GM18861 (cell line): ENCODE data around the gene FAM221B.

Source experiments
- ATAC-seq: cut with Tn5 transposase; IDR thresholded peaks from one replicate; pipeline ENCODE4 v1.9.1; 2021; ENCODE audit not compliant: unreplicated experiment

Gene FAM221B

GRCh38 chr9:35822926-35823325, 5.6 kb downstream of the FAM221B start:
- no peak for ATAC-seq

- ATAC-seq: no peak
Observed at GRCh38 chr9:35820076-35820475, 8.5 kb downstream of the FAM221B start.

DNA sequence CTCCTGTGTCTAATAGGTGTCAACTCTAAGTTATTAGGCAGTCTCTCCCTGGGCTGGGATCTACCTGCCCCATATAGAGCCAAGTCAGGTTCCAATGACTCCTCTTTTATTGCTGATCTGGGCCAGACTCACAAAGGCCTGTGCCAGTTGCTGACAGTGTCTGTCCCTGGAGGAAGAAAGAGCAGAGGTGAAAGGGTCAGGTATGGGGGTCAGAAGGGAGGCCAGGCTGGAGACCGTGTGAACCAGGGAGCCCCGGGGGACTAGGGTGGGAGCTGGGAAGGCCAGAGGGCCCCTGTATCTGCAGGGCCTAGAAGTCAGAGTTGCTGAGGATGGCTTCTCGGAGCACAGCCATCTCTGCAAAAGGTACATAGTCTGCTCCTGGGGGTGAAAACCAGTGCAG, 10.2 kb downstream of the FAM221B start:
- no peak for ATAC-seq

DNA sequence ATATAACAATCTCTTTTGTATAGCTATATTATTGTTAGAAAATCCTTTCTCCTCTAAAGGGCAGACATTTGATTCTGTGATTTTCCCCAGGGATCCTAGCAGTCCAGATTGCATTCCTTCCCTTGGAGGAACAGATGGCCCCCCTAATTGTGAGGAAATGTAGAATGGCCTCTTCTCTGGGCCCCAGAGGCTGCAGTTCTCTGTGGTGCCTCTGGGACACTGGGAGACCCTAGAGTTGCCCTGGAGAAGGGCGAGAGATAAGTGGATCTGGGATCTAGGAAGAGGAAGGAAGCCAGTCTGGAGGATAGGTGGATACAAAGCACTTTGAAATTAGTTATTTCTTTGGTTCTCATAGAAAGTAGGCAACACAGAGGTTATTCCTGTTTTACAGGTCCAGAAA, 11.8 kb downstream of the FAM221B start:
- no peak for ATAC-seq

DNA sequence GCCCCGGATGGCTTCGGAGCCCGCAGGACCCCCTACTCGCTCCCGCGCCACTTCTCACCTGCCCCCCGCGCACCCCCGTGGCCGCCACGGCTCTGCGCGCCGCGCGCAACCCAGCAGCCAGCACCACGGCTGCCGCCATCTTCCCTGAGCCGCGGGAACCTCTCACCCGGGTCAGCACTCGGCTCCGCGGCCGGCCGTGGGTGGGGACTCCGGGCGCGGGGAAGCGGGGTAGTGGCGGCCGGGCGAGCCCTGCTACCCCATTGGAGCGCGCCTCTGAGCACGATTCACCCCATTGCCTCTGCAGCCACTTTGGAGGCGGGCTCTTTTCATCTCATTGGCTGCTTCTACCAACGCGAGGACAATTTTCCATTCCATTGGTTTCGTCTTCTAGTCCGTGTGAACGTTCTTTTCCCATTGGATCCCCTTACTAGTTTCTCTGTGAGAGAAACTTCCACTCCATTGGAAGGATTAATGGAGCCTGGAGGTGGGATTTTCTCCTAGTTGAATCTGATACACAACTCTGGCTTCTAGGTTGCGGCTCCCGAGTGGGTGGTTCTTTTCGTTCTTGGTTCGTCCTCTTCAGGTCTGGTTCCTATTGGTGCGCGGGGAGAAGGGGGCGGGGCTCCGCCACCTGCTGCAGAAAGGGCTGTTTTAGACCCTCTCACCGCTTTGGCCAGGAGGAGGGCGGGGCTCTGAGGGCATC, 13.5 kb downstream of the FAM221B start, which contains the start of gene HINT2:
Gene HINT2, minus strand, starts transcription at position 202 of the 703 bp plus-strand sequence. Its CDS starts 63 bp downstream, at position 139.
- peak; percentile 61 for ATAC-seq

- peak; percentile 26 for ATAC-seq
Observed at GRCh38 chr9:35814106-35814840, 14.3 kb downstream of the FAM221B start.

- no peak for ATAC-seq
Observed at GRCh38 chr9:35813434-35814105, 15.0 kb downstream of the FAM221B start.

- peak; percentile 31 for ATAC-seq
Observed at GRCh38 chr9:35812025-35812602, 16.4 kb downstream of the FAM221B start, which contains the start of gene SPAG8. TSS of gene SPAG8 (minus strand) at chr9:35812262. CDS start at chr9:35812147, 115 bp downstream.

- ATAC-seq: no peak
Observed at GRCh38 chr9:35811381-35812024, 17.0 kb downstream of the FAM221B start.

DNA sequence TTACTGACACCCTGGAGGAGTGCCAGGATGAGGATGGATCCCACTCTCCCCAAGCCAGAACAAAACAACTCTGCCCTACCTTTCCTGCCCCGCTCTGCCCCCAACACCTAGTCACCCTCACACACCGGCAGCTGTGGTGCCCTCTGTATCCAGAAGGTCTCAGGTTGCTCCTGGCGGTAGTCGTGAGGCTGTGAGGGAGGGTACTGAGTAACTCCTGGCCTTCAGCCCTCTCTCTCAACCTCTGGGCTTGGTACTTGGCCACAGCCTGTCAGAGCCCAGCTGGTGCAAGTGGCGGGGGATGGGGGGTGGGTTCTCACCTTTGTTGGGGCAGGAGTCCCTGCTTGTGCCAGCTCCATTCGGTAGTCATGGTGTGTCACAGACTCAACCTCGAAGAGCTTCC, 18.4 kb downstream of the FAM221B start:
- no peak for ATAC-seq

GRCh38 chr9:35808433-35808832, 20.1 kb downstream of the FAM221B start:
- ATAC-seq: no peak

DNA sequence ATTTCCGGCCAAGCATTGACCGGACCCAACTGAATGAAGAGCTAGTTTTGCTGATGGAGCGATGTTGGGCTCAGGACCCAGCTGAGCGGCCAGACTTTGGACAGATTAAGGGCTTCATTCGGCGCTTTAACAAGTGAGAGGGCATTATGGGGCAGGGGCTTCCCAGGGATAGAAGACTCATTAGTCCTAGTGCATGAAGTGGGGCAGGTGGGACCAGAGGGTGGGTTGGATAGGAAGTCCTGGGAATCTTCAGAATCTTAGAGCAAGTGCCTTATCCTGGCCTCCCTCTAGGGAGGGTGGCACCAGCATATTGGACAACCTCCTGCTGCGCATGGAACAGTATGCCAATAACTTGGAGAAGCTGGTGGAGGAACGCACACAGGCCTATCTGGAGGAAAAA, 22.4 kb downstream of the FAM221B start:
- no peak for ATAC-seq

GRCh38 chr9:35801328-35802128, 27.0 kb downstream of the FAM221B start:
- no peak for ATAC-seq

- ATAC-seq: no peak
Observed at GRCh38 chr9:35800530-35800929, 28.0 kb downstream of the FAM221B start.

- ATAC-seq: no peak
Observed at GRCh38 chr9:35798658-35799374, 29.7 kb downstream of the FAM221B start.

DNA sequence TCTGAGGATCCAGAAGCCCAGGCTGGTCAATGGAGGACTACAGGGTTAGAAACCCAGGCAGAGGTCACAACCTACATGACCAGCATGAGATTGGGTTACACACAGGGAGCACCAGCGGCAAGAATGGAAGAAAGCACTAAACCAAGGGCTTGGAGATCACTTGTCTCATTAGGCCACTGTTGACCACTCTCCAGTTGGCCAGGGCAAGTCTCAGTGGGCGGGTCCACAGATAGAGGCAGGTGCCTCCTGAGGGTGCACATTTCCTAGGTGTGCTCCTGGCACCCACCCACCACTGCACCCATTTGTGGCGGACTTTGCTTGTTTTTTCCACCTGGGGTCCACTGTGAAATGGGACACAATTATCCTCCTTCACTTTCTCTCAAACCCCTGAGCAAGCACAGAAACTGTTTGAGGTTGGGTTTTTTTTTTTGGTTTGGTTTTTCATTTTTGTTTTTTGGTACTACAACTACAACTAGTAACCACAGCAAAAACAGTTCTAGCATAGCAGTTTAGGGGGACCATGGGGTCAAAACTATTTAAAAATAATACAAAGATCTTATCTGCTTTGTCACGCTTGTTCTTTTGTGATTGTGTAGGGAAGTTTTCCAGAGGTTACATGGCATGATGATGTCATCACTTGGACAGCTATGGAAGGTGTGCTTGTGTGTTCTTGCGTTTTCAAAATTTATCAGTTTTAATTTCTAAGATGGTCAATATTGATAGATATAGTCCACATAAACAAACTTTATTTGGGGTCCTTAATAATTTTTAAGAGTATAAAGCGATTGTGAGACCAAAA, 31.0 kb downstream of the FAM221B start:
- no peak for ATAC-seq

GRCh38 chr9:35795695-35796094, 32.8 kb downstream of the FAM221B start:
- no peak for ATAC-seq

GRCh38 chr9:35793461-35793860, 35.1 kb downstream of the FAM221B start:
- ATAC-seq: no peak

- ATAC-seq: no peak
Observed at GRCh38 chr9:35792826-35793225, 35.7 kb downstream of the FAM221B start.
